Activated CD4-positive, CD25-positive, alpha-beta regulatory T cell treated with anti-CD3 and anti-CD28 coated beads, Interleukin-2, amount 50 U/mL, for 16 hours (primary cell): ENCODE results near the gene CCDC157.
"Not testable (repeated sequence)": the region's sequence is repeated elsewhere in the genome, so short reads cannot be mapped to it uniquely, and the experiment has no call there.

ENCODE experiments used
- DNase-seq: peaks from one replicate; pipeline ENCODE4 v3.0.0-alpha.2; 2020; ENCODE audit warnings: low read depth, low spot score

Gene CCDC157

DNA sequence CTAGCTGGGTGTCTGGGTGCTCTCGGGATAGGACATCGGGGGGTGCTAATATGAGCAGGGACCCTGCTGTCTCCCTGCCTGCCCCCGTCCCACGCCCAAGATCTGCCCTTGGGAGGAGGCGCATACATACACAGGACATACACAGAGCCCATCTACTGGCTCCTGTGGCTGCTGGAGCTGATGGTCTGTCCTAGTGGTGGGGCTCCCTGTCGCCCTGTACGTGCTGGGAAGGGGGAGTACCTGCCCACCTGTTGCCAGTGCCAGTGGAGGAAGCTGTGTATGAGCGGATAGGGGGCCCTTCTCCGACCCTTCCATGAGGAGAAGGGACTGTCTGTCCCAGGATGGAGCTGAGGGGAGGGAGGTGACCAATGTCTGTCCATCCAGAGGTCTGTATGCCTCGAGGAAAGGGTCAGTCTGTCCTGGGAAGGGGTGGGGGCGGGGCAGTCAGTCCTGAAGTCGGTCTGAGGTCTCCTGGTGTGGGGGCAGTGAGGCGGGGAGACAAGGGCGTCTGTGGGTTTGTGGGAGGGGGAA lies 31.0 kb upstream of the CCDC157 start:
- DNase-seq = no peak

GRCh38 chr22:30326255-30326705 lies 30.5 kb upstream of the CCDC157 start:
- DNase-seq = no peak

DNA sequence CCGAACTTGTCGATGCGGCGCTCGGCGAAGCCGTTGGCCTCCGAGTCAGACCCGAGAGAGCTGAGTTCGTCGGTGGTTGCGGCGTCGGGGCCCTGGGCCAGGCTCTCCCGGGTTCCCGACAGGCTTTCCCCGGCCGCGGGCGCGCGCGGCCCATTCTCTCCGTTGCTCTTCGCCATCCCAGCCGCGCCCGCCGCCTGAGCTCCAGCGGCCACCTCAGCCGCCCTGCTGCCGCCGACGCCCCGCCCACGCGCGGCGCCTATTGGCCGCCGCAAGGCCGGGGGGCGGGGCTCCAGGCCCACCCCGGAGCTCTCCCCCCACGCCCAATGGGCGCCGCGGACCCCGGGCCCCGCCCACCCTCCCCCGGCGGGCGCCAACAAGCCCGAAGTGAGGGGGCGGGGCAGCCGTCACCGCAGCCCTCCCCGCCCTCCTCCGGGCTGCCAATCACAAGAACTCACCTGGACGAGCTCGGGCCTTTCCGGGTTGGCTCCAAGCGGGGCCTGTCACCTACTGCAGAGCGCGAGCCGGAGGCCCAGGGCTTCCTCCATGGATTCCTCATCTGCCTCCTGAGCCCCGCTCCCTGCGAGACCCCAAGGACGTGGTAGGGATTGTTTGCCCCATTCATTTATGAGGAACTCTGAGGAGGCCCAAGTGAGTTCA lies 30.0 kb upstream of the CCDC157 start, which contains the start of gene TBC1D10A:
TSS of gene TBC1D10A (minus strand) at position 236 of the 657 bp plus-strand sequence. CDS start at position 176, 60 bp downstream.
- DNase-seq = peak; percentile 86

- DNase-seq = no peak
Observed at GRCh38 chr22:30327864-30328345, 28.9 kb upstream of the CCDC157 start.

DNA sequence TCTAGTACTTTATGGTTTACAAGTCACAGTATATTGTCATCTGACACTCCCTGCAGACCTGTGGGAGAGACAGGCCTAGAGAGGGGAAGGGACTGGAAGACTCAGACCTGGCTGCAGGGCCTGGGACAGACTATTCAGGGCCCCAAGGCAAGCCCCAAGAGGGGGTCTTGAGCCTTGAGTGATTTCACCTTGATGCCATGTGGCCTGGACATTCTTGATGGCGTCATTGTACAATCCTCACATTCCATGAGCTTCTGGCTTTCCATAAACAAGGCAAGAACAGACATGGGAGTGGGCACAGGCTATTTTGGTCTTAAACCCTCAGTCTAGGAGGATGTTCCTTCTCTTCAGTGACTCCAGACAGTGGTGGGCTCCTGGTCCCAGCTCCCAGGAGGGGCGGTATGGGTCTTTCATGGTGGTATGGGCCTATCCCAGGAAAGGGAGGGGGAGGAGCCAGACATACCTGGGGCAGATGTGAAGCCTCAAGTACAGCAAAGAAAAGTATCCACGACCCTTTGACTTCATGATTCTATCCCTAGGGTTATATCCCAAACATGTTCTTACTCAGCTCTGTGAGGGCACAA lies 28.2 kb upstream of the CCDC157 start:
- no peak for DNase-seq

- no peak for DNase-seq
Observed at GRCh38 chr22:30332551-30332950, 24.3 kb upstream of the CCDC157 start.

- DNase-seq = no peak
Observed at GRCh38 chr22:30332994-30333706, 23.7 kb upstream of the CCDC157 start.

DNA sequence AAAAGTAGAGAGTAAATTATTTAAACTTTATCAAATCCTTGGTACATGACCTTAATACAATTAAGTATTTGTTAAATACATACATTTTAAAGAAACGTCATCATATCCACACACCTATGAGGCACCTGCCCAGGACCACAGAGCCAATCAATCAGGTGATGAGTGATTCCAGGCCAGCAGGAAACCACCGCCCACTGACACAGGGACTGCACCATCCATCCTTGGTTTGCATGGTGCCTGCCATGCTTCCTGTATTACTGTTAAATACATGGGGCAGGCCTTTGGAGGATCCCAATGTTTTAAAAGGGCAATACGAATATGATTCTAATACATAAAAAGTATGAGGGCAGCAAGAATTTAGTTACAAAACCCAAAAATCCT lies 23.1 kb upstream of the CCDC157 start:
- no peak for DNase-seq

GRCh38 chr22:30334646-30335045 lies 22.2 kb upstream of the CCDC157 start:
- DNase-seq = no peak

DNA sequence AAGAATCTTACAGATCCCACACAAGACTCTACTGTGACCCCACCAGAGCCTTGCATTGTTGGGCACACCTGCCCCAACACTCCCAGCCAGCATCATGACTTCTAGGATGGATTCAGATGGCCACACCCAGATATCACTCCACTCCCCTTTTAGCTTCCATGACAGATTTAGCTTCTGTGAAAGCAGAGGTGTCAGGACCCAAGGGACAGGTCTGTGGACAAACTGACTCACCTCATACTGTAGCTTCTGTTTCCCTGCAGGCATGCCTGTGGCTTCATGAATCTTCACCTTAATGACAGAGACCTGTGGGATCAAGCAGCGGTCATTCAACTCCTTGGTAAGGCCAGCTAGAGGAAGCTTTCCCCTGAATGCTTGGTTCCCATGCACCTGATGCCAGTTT lies 21.6 kb upstream of the CCDC157 start:
- no peak for DNase-seq

DNA sequence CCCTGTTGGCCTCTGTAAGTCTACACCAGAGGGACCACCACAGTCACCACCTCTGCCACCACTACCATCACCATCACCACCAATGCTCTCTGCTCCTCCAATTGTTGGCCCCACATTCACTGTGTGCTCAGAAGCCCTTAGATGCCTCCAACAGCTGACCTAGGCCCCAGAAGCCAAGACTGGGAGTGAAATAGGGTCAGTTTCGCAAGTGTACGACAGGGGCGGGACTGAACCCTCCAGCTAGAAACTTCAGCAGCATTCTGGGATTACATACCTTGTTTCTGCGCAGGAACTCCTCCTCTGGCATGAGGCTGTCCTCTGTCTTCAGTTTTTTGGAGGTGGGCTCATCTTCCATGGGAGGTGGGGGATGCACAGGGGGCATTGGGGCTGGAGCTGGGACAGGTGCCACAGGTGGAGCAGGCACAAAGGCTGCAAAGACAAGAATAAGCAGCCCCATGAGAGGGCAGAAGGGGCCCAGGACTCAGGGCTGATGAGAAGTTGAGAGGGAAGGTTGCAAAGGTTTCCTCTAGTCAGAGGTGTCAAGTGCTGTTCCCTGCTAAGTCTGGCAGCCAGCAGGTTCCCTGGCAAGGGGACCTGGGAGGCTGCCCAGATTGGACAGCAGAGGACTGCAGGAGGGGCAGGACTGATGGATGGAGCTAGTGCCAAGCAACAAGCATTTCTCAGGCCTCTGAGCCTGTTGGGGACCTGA lies 19.9 kb upstream of the CCDC157 start:
- DNase-seq = no peak

GRCh38 chr22:30337461-30337778 lies 19.4 kb upstream of the CCDC157 start:
- DNase-seq = no peak

- not testable (repeated sequence) for DNase-seq
Observed at GRCh38 chr22:30338341-30338740, 18.5 kb upstream of the CCDC157 start.

DNA sequence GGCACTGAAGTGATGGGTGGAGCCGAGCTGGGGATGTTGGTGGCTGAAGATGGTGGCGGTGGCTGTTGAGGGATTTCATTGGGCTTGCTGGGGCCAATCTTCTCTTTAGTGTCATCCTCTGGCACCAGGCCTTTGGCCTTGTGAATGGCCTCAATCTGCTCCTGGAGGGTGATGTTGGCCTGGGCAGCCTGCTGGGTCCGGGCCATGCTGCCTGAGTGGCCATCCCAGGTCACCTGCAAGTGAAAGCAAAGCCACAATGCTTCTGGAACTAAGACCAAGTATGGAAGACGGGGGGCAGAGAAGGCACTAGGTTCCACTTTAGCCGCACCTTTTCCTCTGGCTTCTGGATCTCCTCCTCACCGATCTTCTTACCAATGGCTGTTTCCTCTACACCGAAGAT lies 18.0 kb upstream of the CCDC157 start:
- DNase-seq = no peak

GRCh38 chr22:30340911-30341685 lies 15.7 kb upstream of the CCDC157 start:
- no peak for DNase-seq

DNA sequence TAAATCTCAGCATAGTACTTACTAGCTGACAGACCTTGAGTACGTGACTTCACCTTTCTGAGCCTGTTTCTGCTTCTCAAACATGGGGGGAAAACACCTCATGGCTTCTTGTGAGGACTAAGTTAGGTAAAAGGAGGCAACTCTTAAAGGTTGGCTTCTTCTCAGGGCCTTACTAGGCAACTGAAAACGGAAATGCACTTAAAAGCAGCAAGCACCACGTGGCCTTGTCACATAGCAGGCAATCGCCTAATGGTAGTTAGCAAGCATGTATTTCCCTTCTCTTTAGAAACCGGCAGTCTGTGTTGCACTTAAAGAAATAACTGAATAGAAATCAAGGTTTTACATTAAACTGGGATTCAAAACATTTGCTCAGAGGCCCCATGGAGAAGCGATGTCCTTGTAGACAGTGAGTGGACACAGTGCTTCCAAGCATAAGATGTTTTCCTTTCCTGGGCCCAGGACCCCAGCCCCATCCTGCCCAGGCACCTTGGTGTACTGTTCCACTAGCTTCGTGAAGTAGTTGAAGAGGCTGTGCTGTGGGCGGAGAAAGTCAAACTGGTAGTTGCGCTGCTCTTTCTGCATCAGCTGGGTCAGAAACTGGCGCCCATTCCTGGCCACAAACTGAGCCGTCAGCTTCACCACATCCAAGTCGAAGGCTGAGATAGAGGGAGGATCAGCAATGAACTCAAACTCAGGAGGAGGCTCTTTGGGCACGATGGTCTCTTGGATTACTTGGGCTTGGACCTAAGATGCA lies 12.2 kb upstream of the CCDC157 start:
- no peak for DNase-seq

- DNase-seq = no peak
Observed at GRCh38 chr22:30347255-30347892, 9.4 kb upstream of the CCDC157 start.

GRCh38 chr22:30348404-30348803 lies 8.4 kb upstream of the CCDC157 start:
- DNase-seq = no peak

- no peak for DNase-seq
Observed at GRCh38 chr22:30348809-30349208, 8.0 kb upstream of the CCDC157 start.

- DNase-seq = no peak
Observed at GRCh38 chr22:30351226-30351625, 5.6 kb upstream of the CCDC157 start.
